GM03348 (cell line): ENCODE data around the gene DSEL.
A peak's percentile ranks its signal among the peaks of the same experiment; 100 is the strongest.

Experiments used
- DNase-seq: peaks from one replicate; pipeline ENCODE4 v3.0.0; 2012; ENCODE audit warnings: low spot score

Gene DSEL

DNA sequence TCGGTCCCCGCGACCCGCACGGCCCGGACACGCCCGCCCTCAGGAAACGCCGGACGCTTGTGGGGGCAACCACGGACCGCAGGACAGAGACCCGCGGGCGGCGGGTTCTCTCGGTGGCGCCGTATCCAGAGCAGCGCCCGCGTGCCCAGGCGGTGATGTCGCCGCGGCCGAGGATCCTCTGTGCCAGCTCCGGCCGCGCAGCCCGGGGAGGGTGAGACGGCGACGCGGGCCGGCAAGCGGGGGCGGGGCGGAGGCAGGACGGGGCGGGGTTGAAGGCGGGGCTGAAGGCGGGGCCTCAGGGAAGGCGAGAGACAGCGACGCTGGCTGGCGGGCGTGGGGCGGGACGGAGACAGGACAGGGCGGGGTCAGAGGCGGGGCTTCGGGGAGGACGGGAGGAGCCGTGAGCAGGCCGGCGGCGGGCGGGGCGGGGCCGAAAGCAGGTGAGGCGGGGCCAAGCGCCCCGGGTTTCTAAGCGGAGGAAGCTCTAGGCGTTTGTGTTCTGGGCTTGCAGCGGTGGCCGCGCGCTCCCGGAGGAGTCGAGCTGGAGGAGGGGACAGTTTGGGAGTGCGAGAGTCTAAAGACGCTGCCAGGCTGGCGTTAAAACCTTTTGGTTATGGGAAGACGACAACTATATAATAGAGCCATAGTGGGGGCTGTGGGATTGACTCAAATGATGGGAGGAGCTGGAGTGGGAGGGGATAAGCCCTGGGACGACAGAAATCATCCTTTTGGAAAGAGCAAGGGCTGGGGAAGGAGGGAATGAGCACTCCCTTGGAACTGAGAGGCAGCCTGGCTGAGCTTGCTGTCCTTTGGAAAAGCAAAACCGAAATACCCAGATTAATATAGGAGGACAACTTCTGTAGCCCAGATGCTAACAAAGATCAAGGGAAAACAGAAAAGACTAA is at the start of gene DSEL:
Gene DSEL, minus strand, starts transcription at position 182 of the 905 bp plus-strand sequence. CDS start 2,112 bp downstream, outside the sequence.
- DNase-seq, result peak; percentile 98

GRCh38 chr18:67553437-67553836 is 36.9 kb upstream of the DSEL start:
- no peak for DNase-seq

GRCh38 chr18:67550872-67551520 is 34.5 kb upstream of the DSEL start:
- DNase-seq, result no peak

GRCh38 chr18:67549946-67550345 is 33.4 kb upstream of the DSEL start:
- no peak for DNase-seq

DNA sequence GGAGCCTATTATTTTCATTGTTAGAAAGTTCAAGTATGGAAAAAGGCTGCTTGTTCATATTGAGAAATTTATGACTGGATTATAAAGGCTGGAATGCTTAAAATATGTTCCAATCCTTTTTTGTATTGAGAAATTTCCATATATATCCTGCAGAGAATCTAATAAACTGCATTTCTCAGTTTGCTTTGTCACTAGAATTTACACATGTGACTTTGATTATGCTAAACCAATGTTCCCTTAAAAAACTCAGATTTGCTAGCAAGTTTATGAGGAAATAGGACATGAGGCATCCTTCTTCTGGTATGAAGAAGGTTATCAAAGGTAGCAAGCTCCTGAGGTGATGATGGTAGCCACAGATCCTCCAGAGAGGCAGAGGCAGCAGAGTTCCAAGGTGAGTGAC is 29.2 kb upstream of the DSEL start:
- no peak for DNase-seq

GRCh38 chr18:67540559-67540958 is 24.0 kb upstream of the DSEL start:
- DNase-seq, result no peak

DNA sequence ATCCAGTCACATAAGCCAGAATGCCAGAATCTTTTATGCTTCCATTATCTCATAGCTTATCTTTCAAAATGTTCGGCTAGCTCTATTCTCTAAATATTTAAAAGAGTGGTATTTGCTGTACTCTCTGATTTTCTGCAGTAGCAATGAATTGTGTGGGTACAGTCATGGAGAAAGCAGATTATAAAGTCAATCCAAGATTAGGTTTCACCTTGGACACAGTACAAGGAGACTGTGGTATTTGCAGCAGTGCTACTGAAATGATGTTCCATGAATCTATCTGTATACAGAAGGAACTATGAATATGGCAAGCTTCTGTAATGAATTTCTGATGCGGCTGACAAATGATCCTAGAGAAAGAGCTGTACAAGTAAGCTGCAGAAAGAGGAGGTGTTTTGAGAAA is 15.4 kb upstream of the DSEL start:
- no peak for DNase-seq

DNA sequence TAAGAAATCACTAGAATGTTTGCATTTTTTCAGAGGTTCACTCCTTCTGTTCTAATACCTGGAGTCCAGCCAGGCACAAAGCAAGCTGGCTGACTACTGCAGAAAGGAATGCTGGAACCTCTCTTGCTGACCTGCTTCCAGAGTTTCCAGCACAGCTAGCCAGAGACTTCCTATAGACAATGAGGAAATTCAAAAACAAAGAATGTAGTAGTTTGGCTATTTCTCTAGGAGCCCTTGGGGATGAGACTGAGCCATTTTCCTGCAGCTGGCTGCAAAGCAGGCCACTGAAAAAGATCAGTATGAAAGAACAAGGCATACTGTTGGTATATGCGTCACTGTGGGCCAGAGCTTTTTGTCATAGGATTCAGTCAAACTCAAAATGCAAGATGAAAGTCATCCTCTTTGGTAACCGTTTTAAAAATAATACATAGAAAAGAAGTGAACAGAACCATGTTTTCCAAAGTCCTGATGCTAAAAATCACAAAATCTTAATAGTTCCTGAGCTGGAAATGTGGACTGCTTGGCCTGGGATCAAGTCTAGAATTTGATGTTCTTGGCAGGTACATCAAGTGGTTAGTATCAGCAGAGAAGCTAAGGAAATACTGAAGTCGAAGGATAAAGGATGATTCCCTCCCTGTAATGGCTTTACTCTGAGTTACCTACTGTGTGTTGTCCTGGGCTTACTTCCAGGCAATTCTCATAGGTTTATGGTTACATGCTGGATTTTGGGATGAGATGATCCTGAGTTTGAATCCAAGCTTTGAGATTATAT is 9.0 kb upstream of the DSEL start:
- peak; percentile 81 for DNase-seq

DNA sequence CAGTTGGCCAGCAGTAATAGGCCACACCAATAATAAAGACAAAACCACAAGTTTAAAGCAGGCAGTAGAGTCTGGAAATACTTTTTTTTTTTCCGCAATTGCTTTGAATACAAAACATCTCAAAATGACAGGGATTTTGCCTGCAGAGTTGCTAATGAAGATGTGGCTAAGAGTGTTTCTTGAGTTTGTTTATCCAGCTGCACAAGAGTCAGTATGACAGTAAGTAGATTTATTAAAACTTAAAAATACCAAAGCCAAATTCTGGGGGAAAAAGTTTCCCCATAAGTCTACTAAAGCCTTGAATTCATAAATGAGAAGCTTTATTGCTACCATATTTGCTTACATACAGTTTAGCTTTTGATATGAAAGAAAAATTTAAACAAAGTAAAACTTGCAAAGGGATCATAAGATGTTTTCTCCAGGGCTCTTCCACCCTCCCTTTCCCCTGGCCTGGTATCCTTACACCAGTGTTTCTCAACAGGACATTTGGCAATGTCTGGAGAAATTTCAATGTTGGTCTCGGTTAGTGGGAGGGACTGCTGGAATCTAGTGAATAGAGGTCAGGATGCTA is 3.9 kb upstream of the DSEL start:
- DNase-seq, result peak; percentile 68

DNA sequence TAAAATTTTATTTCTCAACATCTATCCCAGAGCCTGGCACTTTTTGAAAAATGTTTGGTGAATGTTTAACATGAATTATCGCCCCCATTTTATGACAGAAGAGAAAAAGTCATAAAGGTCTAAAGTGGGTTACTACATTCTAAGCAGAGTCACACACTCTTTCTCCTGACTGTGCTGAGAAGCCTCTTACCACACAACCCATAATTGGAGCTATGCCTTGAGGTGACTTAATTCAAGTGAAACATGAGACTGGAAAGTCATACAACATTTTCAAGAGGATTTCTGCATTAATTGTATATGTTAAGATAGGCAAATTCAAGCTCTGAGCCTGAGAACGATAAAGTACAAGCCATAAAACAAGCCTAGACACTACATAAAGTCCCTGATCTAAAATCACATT is 3.1 kb upstream of the DSEL start:
- peak; percentile 33 for DNase-seq

DNA sequence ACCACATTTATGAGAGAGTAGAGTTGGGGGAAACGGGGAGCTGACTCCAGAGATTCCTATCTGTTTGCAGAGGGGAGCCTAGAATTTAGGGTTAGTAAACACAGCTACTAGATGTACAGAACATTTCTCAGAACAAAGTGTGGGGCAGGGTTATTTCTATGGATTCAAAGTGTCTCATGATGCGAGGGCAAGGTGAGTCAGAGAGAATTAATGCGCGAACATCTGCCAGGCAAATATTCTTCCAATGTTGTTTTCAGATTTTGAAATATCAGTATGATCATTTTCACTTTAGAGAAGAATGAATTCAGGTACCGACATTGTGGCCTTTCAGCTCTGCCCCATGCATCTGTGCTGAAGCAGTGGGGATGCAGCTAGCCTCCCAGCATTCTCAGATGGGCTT is 2.0 kb upstream of the DSEL start:
- DNase-seq, result no peak

DNA sequence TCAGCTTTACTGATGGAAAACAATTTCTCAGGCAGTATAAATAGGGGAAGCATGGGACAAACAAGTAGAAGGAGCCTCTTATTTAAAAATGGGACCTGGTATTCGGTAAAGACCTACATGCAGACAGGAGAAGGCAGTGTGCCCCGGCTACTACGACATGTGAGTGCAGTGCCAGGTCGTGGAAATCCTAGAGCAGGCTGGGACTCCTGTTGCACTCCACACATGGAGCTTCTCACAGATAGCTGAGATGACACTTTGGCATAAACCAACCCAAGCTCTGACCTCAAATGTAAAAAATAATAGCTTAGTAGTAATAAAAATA is 885 bp upstream of the DSEL start:
- no peak for DNase-seq

DNA sequence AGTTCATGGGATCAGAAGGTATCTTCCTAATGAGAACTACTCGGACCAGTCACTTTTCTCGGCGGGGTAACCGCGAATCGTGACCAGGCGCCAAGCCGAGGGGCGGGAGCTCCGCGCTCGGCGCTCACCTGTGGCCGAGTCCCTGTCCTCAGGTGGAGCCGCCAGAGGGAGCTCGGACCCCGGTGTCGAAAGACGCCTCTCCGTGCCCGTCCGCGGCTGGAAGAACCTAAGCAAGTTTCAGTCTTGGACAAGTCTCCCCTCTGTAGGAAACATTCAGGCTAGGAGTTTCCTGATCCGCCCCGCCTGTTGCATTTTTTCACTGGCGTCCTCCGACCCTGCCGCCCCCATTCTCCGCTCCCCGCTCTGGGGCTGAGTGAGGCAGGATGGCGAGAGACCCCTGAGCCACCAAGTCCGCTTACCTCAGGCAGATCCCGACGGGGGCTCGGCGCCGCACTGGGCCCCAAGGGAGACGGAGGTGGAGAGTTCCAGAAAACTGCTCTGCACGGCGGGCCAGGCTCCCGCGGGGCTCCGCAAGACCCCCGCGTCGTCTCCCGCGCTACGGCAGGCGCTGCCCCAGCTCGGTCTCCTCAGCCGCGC is 480 bp downstream of the DSEL start:
- peak; percentile 85 for DNase-seq

GRCh38 chr18:67514901-67515540 is 1.5 kb downstream of the DSEL start:
- DNase-seq, result no peak

GRCh38 chr18:67514465-67514864 is 2.1 kb downstream of the DSEL start:
- DNase-seq, result no peak

DNA sequence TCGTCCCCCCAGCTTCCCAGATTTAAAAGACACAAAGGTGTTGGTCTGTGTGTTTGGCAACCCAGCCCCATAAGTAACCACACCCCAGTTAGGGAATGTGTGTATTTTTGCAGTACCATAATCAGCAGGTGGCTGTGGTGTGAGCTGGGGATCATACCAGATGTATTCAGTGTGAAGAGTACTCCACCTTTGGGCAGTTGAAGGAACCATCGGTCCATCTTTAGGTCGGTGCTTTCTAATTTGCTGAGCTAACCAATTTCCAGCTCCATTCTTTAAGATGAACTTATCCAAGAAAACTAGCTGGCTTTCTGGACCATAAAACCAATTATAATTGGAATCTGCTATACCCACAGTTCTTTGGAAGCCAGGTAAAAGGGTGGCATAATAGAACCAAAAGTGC is 3.2 kb downstream of the DSEL start:
- no peak for DNase-seq

DNA sequence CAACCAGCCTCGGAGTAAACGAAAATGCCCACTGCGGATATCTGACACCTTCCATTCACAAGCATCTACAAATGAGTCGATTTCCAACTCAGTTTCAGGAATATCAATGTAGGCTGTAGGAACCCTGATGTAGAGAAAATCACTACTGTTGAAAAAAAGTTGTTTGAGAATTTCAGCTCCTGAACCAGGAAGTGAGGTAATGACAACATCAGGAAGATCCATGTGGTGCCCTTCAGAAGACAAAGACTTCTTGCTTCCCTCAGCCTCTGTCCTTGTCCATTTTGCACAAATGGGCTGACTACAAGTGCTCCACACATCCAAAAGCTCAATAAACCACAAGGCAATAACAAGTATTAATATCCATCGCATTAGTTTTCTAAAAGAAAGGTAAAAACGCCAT is 4.7 kb downstream of the DSEL start:
- no peak for DNase-seq

GRCh38 chr18:67510831-67511230 is 5.7 kb downstream of the DSEL start:
- no peak for DNase-seq

- peak; percentile 17 for DNase-seq
Measured at GRCh38 chr18:67509741-67510391, 6.7 kb downstream of the DSEL start.

- no peak for DNase-seq
Measured at GRCh38 chr18:67508146-67508545, 8.4 kb downstream of the DSEL start.

GRCh38 chr18:67504739-67505138 is 11.8 kb downstream of the DSEL start:
- DNase-seq, result no peak
